ENCODE results near the gene ATP10B.
"Not testable (repeated sequence)": the region's sequence is repeated elsewhere in the genome, so short reads cannot be mapped to it uniquely, and the experiment has no call there.

The ATP10B gene

DNA sequence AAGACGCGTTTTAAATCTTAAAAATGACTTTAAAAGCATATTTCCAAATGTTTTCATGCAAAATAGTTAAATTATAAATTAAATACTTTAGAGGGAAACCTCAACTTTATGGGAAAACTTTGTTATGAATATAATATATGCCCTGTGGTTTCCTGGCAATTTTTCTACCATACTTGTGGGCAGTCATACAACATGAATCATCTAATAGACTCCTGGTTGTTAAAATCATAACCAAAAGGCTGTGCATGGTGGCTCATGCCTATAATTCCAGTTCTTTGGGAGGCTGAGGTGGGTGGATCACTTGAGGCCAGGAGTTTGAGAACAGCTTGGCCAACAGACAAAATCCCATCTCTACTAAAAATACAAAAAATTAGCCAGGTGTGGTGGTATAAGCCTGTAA lies 18.2 kb downstream of the ATP10B start:
- DNase-seq (ENCODE audit: extremely low read depth in 1 of 2, low read depth in 1 of 2): no peak

DNA sequence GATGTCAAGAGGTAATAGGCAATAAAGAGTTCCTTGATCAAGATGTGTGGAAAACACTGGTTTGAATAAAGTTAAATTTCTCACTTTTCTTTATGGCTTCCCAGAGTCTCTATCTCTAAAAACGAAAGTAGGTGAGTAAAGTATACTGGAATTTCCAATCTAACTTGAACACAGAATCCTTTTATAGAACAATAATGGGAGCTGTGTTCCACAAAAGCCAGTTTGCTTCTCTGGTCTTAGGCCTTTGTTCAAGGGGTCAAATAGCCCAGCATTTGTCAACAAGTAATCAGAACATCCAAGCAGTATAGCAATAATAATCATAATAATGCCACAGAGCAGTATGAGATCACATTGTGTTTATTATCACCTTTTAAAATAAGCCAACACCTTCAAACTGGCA lies 20.2 kb downstream of the ATP10B start:
- DNase-seq (ENCODE audit: extremely low read depth in 1 of 2, low read depth in 1 of 2): no peak

DNA sequence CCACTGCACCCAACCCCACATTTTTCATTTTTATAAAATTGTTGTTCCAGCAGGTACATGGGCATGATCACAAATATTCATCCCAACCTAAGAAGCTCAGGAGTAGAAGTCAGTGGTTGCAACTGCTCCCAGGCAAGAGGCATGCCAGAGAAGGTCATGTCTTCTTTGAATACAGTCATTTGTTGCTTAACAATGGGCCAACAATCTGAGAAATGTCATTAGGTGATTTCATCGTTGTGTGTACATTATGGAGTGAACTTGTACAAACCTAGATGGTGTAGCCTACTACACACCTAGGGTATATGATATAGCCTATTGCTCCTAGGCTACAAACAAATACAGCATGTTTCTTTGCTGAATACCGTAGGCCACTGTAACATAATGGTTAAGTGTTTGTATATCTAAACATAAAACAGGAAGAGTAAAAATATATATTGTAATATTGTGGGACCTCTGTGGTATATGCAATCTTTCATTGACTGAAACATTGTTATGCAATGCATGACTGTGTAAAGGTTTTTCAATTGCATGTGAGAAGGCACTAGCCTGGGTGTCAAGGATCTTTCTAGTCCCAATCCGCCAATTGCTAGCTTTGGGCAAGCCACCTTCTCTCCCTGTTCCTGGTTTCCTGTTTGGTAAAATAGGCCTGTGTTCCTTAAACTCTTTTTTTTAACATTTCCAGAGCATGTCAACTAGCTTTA lies 27.6 kb downstream of the ATP10B start:
- DNase-seq (ENCODE audit: extremely low read depth in 1 of 2, low read depth in 1 of 2): no peak

DNA sequence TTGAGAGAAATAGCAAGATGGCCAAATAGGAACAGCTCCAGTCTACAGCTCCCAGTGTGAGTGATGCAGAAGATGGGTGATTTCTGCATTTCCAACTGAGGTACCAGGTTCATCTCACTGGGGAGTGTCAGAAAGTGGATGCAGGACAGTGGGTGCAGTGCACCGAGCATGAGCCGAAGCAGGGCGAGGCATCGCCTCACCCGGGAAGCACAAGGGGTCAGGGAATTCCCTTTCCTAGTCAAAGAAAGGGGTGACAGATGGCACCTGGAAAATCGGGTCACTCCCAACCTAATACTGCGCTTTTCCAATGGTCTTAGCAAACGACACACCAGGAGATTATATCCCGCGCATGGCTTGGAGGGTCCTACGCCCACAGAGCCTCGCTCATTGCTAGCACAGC lies 39.0 kb downstream of the ATP10B start:
- not testable (repeated sequence) for DNase-seq (ENCODE audit: extremely low read depth in 1 of 2, low read depth in 1 of 2)

DNA sequence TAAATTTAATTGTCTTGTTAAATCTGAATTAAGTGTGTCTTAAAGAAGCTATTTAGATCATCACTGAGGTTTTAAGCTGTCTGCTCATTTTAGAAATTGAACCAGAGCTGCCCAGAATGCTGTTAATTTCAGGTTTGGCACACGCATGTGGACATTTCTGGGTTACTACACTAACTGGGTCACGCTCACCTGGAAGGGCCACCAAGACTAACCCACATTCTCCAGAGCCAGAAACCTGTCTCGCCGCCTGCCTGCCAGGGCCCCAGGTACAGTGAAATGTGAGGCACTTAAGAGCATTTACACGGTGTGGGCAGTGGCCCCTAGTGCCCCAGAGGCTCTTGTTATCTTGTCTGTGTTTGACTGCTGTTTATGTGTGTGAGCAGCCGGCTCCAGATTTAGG lies 46.6 kb downstream of the ATP10B start:
- DNase-seq (ENCODE audit: extremely low read depth in 1 of 2, low read depth in 1 of 2): no peak

DNA sequence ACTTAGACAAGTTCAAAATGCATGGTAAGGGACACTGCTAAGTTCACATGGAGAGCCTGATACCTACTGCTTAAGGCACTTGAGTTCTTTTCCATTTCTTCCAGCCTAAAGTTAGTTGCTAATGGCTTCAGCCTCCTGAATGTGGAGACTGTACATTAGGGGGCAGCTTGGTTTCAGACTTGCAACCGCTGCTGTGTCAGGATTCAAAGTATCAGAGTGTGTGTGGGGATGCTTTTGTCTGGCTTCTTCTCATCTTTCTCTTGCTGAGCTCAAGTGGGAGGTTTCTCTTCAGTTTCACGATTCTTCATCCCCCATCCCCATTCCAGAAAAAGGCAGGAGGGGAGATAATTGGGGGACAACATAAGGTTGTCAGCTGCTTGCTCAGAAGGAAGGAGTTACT lies 49.4 kb downstream of the ATP10B start:
- no peak for DNase-seq (ENCODE audit: extremely low read depth in 1 of 2, low read depth in 1 of 2)

DNA sequence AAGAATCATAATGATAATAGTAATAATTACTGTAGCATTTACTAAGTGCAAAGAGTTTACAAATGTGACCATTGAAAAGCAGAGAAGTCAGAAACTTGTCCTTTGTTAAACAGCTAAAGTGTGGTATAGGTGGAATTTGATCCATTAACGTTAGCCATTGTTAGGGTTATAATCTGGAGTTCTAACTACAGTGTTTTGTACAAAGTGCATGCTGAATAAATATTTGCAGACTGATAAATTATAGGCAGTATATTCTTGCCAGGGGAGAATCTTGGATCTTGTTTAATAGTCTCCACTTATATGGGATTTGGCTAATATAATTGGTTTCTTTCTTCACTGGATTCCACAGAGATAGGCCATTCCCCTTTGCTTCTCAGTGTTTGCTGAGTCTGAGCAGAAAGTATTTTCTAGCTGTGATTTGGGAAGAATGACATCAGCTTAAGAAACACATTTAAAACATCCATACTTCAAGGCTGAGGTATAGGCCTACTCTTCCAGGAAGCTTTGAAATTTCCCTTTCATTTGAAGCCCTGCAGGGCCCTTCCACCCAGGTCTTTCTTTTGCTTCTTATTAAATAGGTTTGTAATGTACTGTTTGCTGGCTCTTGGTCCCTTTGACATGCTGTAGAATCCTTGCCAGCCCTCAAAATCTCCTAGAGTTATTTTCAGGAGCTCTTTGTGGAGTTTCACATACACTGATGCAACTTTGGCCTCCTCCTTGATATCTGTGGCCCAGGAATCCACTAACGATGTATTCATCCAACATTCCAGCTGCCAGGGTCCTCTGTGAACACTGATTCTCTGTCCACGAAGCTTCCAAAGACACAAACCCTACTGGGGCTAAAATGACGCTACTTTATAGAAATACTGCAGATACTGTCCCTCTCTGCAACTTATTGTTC lies 51.4 kb downstream of the ATP10B start:
- DNase-seq (ENCODE audit: extremely low read depth in 1 of 2, low read depth in 1 of 2): no peak

DNA sequence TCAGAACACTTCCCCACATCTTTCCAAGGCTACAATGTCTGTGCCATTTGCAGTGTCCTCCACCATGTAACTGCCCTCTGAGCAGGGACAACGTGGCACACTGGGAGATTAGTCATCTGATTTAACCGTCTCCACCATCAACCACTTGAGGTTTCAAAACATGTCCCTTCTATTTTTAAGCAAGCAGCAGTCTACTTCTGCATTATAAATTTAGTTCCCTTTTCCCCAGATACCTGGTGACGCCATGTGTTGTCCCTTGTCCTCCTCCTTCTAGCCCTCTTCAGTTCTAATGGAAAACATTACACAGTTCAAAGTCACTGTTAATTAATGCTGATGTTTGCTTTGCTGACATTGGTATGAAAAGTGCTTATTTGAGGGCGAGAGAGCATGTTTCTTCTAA lies 52.8 kb downstream of the ATP10B start:
- no peak for DNase-seq (ENCODE audit: extremely low read depth in 1 of 2, low read depth in 1 of 2)

DNA sequence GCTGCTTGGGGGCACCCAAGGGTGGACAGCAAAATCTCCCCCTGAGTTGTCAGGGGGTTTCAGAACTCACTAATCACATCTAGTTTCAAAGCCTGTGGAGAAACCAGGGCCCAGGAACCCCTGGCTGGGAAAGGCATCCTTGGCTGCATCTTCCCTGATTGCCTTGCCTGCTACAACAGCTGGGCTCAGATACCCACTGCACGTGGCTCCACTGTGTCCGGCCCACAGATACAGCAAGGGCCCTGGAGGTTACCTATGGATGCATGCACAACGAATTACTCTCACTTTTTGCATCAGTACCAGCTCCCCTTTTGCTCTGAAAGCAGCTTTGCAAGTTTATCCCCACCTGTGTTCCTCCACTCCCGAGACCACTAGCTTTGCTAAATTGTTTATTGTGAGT lies 55.0 kb downstream of the ATP10B start:
- no peak for DNase-seq (ENCODE audit: extremely low read depth in 1 of 2, low read depth in 1 of 2)

DNA sequence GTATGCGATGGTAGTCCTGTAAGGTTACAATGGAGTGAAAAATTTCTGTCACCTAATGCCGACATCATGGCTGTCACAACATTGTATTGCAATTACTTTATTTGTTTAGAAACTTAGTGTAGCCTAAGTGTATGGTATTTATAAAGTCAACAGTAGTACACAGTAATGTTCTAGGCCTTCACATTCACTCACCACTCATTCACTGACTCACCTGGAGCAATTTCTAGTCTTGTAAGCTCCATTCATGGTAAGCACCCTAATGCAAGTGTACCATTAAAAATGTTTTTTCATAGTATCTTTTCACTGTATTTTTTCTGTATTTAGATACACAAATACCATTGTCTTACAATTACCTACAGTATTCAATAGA lies 58.5 kb downstream of the ATP10B start:
- DNase-seq (ENCODE audit: extremely low read depth in 1 of 2, low read depth in 1 of 2): no peak

DNA sequence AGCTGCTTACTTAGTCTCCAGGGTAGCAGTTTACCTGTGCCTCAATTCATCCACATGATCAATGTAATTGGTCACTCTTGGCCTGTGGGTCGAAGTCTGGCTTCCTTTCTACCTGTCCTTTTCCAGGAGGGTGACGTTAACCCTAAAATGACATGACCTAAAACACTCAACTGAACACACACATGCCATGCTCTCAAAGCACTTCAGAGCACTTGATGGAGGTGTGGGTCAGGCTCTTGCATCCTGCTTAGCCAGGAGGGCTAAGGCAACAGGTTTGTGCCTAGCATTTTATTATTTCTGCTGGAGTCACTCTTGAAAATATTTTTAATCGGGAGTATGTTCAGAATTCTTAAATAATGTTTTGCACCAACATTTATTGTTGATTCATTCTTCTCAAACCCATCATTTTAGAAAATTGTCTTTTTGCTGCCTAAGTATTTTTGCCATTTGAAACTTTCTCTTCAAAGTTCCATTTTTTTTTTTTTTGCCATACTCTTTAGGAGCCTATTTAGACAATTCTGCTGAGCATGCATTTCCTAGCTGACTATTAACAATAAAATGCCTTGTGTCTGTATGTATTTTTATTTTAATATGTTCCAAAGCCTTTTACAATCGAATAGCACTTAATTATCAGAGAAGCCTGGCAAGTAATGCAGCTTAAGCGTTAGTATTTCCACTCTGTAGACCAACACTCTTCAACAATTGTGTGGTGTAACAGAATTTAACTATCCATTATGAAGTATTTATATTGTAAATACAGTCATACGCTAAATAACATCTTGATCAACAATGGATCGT lies 59.1 kb downstream of the ATP10B start:
- DNase-seq (ENCODE audit: extremely low read depth in 1 of 2, low read depth in 1 of 2): no peak

DNA sequence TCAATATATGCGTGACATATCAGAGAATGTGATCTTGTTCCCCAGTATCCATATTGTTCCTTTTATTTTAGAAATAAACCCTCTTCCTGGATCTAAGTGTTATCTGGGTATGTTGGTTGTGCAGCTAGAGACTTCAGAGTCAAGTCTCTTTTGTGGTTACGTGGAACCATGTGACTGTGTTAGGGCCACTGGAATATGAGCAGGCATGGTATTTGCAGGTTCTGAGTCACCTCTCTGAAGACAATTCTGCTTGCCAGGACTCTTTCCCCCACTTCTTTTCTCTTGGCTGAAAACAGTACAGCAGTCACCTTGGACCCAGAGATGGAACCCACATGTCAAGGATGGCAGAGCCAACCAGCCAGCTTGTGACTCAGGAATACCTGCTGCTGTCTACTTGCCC lies 59.7 kb downstream of the ATP10B start:
- no peak for DNase-seq (ENCODE audit: extremely low read depth in 1 of 2, low read depth in 1 of 2)

DNA sequence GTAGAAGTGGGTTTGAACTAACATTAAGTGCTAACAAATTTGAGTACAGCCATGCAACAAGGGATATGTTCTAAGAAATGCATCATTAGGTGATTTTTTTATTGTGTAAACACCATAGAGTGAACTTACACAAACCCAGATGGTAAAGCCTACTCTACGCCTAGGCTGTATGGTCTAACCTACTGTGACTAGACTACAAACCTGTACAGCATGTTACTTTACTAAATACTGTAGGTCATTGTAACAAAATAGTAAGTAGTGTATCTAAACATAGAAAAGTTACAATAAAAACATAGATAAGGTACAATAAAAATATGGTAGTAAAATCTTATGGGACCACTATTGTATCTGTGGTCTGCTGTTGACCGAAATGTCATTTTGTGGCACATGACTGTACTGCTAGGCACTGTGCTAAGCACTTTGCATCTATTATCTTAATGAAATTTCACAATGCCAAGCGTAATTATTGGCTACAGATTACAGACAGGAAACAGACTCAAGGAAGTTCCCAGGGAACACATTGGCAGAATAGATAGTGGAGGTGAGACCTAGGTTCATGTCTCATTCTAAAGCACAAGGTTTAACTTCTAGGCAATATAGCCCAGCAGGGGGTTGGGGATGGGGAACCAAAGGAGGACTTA lies 62.7 kb downstream of the ATP10B start:
- DNase-seq (ENCODE audit: extremely low read depth in 1 of 2, low read depth in 1 of 2): no peak

DNA sequence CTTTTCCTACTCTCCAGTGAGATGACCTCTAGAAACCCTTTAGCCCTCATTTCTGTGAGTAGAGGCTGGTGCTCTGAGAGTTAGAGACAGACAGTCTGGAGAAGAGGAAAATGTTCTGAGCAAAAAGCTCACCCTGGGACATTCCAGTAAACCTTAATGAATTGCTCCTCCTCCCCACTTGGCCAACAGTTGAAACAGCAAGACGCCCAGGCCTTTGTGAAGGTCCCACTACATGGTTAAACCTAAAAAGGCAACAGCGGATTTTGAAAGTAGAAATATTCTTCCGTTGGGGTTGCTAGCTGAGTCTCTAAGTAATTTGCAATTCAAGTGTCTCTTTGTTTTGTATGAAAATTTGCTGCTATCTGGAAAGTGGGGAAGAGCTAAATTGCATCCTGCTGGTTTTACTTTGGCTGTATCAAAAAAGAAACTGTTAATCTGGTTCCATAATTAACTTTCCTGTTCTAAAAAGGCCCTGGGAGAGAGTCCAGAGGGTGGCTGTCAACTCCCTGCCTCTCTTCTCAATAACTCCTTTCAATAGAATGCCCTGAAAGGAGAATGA lies 63.8 kb downstream of the ATP10B start:
- no peak for DNase-seq (ENCODE audit: extremely low read depth in 1 of 2, low read depth in 1 of 2)

DNA sequence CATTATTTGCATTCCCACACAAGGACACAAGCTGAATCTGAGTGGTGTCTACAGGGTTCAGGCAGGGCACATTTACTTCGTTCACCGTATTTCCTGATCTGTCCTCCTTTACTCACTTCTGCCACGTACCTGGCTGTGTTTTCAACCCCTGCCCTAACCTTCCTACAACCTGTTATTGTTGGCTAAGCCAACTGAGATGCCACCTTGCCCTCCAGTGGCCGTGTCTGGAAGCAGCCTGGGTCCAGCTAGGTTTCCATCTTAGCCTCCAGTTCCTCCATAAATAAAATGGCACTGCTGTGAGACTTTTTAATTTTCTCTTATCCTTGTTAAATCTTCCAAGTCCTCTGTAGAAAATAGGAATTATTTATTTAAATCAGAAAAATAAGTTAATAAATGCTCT lies 64.8 kb downstream of the ATP10B start:
- no peak for DNase-seq (ENCODE audit: extremely low read depth in 1 of 2, low read depth in 1 of 2)

DNA sequence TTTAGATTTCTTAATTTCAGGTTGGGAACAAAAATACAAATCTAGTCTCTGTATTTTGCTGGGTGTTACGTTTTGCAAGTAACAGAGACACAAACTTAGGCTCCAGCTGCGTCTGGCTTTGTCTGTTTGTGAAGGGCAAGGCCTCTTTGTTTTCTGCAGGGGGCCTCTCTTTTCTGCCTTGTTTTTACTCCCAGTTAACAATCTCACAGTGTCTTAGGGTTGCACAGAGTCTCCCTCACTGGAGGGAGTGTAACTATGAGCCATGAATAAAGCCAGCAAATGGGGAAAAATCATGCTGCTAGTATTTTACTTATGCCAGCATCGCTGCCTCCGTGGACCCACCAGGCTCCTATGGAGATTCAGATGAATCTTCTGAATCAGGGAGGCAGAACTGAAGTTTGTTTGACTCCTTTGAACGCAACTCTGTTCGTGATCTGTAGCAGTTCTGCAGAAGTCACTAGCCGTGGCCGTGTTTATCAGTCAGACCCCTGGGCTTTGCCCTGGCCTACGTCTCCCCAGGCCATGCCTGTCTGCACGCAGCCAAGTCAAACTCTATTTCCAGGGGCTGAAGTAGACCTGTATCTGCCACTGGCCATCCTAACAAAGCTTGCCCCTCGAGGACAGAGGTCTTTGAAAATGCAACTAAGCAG lies 77.2 kb downstream of the ATP10B start:
- no peak for DNase-seq (ENCODE audit: extremely low read depth in 1 of 2, low read depth in 1 of 2)

DNA sequence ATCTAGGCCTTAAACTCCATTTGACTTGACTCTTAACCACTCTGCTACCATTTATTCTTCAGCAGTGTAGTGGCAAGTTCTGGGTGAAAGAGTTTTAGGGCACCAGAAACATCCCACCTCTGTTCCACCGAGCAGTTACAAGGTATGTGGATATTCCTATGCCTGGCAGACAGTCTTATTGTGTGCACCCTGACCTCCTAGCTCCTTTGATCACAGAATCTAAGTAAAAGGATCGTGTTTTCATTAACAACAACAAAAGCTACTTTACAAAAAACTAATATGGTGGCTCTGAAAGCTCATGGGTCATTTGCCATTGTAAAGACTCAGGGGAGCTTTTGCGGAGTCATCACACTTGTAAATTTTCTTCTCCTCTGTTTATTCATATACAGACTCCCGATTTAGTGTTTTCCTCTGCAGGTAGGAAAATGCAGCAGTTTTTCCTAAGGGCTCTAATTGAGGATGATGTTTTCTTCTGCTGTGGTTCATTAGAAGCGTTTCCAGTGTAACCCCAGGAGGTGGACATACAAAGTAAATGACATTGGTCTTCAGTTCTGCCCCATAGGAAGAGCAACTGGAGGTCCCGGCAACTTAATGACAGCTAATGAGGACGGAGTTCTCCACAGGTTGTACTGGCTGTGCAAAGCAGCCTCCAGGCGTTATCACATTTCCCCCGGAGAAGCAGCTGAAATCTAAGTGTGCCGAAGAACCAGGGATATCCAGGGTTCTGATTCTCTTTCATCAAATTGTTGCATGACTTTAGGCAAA lies 78.2 kb downstream of the ATP10B start:
- no peak for DNase-seq (ENCODE audit: extremely low read depth in 1 of 2, low read depth in 1 of 2)

DNA sequence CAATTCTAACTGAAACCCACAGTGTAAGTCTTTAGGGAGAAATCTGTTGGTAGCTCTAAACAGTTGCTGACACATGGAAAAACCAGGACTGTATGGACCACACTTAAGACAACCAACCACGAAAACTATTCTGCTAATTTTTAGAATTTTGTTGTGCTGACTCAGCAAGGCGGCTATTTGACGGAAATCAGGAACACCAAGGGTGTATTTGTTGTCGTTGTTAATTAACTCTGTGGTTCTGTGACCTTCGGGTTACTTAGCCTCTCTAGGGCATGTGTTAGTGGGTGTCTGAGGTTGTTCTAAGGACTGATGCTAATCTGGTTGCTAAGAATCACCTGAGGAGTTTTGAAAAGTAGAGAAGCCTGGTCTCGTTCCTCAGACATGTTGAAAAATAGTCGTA lies 79.2 kb downstream of the ATP10B start:
- DNase-seq (ENCODE audit: extremely low read depth in 1 of 2, low read depth in 1 of 2): no peak

DNA sequence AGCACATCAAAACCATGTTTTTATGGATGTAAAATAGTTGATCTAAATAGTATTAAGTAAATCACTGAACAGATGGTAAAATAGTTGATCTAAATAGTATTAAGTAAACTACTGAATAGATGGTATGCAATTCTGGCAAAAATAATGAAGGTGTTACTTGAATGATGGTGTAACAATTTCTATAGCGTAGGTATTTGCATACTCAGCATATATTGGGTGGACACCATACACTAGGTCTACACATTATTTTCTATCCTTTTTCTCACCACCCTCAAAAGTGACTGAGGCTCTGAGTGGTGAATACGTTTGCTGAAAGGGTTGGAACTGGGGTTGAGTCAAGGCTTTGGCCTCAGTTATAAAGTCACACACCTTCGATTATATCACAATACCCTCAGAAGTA lies 81.3 kb downstream of the ATP10B start:
- no peak for DNase-seq (ENCODE audit: extremely low read depth in 1 of 2, low read depth in 1 of 2)

DNA sequence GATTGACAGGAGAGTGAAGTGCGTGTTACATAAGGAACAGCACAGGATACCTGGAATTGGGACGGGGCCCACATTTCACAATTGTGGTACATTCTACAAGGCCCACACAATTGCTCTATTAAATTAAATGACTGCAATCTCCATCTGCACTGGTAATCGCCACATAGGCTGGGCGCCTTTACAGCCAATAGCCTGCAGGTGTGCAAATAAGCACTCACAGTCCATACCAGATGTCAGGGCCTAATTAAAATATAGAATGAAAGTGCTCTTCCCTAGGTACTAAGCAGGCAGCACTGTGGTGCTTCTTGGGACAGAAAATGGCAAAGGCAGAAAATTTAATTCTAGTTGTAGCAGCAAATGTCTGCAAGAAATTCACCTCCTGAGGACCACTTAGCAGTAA lies 82.7 kb downstream of the ATP10B start:
- no peak for DNase-seq (ENCODE audit: extremely low read depth in 1 of 2, low read depth in 1 of 2)
